Mesenchymal stem cell (in vitro differentiated cells and primary cell): ENCODE data around the gene LINS1.
A peak's percentile ranks its signal among the peaks of the same experiment; 100 is the strongest.

Experiments
- DNase-seq: peaks from one replicate; pipeline ENCODE4 v3.0.0-alpha.2; 2013
- H2AFZ ChIP-seq: one replicate; pipeline ENCODE4 v1.6.1; 2013; ENCODE audit warnings: low read depth, mild to moderate bottlenecking, control low read depth, inconsistent platforms, low read length, moderate library complexity
- H2AK5ac ChIP-seq: 2 replicates; pipeline ENCODE4 v1.6.1; 2013; ENCODE audit warnings: low read length, moderate library complexity, mild to moderate bottlenecking, inconsistent platforms; ENCODE audit not compliant: severe bottlenecking
- H2BK120ac ChIP-seq: one replicate; pipeline ENCODE4 v1.6.1; 2013; ENCODE audit warnings: low read depth, mild to moderate bottlenecking, inconsistent platforms, low read length, moderate library complexity
- H2BK12ac ChIP-seq, 2 experiments: one replicate each; pipeline ENCODE4 v1.6.1; 2013; ENCODE audit warnings: inconsistent platforms in 2 of 2, low read length in 2 of 2, mild to moderate bottlenecking in 2 of 2, moderate library complexity in 2 of 2, control low read depth in 1 of 2
- H2BK15ac ChIP-seq: one replicate; pipeline ENCODE4 v1.6.1; 2013; ENCODE audit warnings: mild to moderate bottlenecking, low read depth, inconsistent platforms; ENCODE audit not compliant: poor library complexity, severe bottlenecking
- H2BK5ac ChIP-seq: 2 replicates; pipeline ENCODE4 v1.6.1; 2013; ENCODE audit warnings: low read depth, mild to moderate bottlenecking, low read length, control low read depth, inconsistent platforms; ENCODE audit not compliant: poor library complexity, severe bottlenecking
- H3K14ac ChIP-seq, 2 experiments: one replicate each; pipeline ENCODE4 v1.6.1; 2013; ENCODE audit warnings: inconsistent platforms in 2 of 2, low read length in 2 of 2, control low read depth in 1 of 2, mild to moderate bottlenecking in 1 of 2, moderate library complexity in 1 of 2
- H3K18ac ChIP-seq, 2 experiments: one replicate each; pipeline ENCODE4 v1.6.1; 2013; ENCODE audit warnings: inconsistent platforms in 2 of 2, low read length in 2 of 2, control low read depth in 1 of 2, low read depth in 1 of 2, mild to moderate bottlenecking in 1 of 2
- H3K23ac ChIP-seq, 2 experiments: one replicate each; pipeline ENCODE4 v1.6.1; 2013; ENCODE audit warnings: inconsistent platforms in 2 of 2, low read length in 2 of 2, mild to moderate bottlenecking in 2 of 2, moderate library complexity in 2 of 2, control low read depth in 1 of 2
- H3K27ac ChIP-seq: 2 replicates; pipeline ENCODE4 v1.5.1; 2013; ENCODE audit warnings: mild to moderate bottlenecking, moderate library complexity, low read length, control low read depth, inconsistent platforms; ENCODE audit not compliant: poor library complexity, severe bottlenecking
- H3K27me3 ChIP-seq, 2 experiments: 2 replicates each; pipeline versions ENCODE4 v1.6.1 to v1.7.0; 2013; ENCODE audit warnings: low read length in 2 of 2, mild to moderate bottlenecking in 2 of 2, moderate library complexity in 2 of 2, control low read depth in 1 of 2, inconsistent platforms in 1 of 2; ENCODE audit not compliant: control insufficient read depth in 1 of 2, insufficient read depth in 1 of 2
- H3K36me3 ChIP-seq, 2 experiments: 2 replicates each; pipeline versions ENCODE4 v1.6.1 to v1.7.0; 2013; ENCODE audit warnings: low read length in 2 of 2, control low read depth in 1 of 2, inconsistent platforms in 1 of 2, low read depth in 1 of 2, mild to moderate bottlenecking in 1 of 2; ENCODE audit not compliant: insufficient read depth in 2 of 2, control insufficient read depth in 1 of 2
- H3K4ac ChIP-seq, 2 experiments: one replicate each; pipeline ENCODE4 v1.6.1; 2013; ENCODE audit warnings: inconsistent platforms in 2 of 2, low read length in 2 of 2, mild to moderate bottlenecking in 2 of 2, moderate library complexity in 2 of 2, control low read depth in 1 of 2, low read depth in 1 of 2
- H3K4me1 ChIP-seq: 2 replicates; pipeline ENCODE4 v1.6.1; 2013; ENCODE audit warnings: low read depth, low read length, control low read depth; ENCODE audit not compliant: control insufficient read depth, insufficient read depth
- H3K4me2 ChIP-seq: 2 replicates; pipeline ENCODE4 v1.6.1; 2013; ENCODE audit warnings: low read length, mild to moderate bottlenecking, inconsistent platforms; ENCODE audit not compliant: poor library complexity, severe bottlenecking
- H3K4me3 ChIP-seq, 2 experiments: 2 replicates each; pipeline versions ENCODE4 v1.5.1 to v1.7.0; 2013; ENCODE audit warnings: low read length in 2 of 2, mild to moderate bottlenecking in 2 of 2, control low read depth in 1 of 2, low read depth in 1 of 2; ENCODE audit not compliant: insufficient read depth in 1 of 2
- H3K79me1 ChIP-seq: replicated peaks from 2 replicates; pipeline ENCODE4 v1.6.1; 2013; ENCODE audit warnings: mild to moderate bottlenecking, control low read depth, low read length, inconsistent platforms; ENCODE audit not compliant: poor library complexity, severe bottlenecking
- H3K9ac ChIP-seq: 2 replicates; pipeline ENCODE4 v1.7.0; 2013; ENCODE audit warnings: mild to moderate bottlenecking, low read length, moderate library complexity
- H3K9me3 ChIP-seq: 2 replicates; pipeline ENCODE4 v1.7.0; 2013; ENCODE audit warnings: mild to moderate bottlenecking, low read length; ENCODE audit not compliant: control insufficient read depth
- H4K8ac ChIP-seq: one replicate; pipeline ENCODE4 v1.6.1; 2013; ENCODE audit warnings: inconsistent platforms, mild to moderate bottlenecking, low read length, moderate library complexity
- H4K91ac ChIP-seq: one replicate; pipeline ENCODE4 v1.6.1; 2013; ENCODE audit warnings: mild to moderate bottlenecking, low read length, inconsistent platforms
- WGBS: methylation state at CpG from one replicate; pipeline ENCODE4 v1.1.7; 2013; ENCODE audit warnings: mixed read lengths; 5-methylcytosine and 5-hydroxymethylcytosine counted together

The LINS1 gene

GRCh38 chr15:100638177-100638730 lies 36.3 kb upstream of the LINS1 start:
- H3K18ac ChIP-seq, result no peak overlapping the region
- H2BK15ac ChIP-seq, result no peak overlapping the region
- H3K23ac ChIP-seq, result no peak overlapping the region
- 88% methylated on average over 11 of the region's 11 CpGs for WGBS
- H3K4me3 ChIP-seq, result no peak overlapping the region
- no peak overlapping the region for H3K9ac ChIP-seq
- no peak overlapping the region for H3K27ac ChIP-seq
- H3K9me3 ChIP-seq, result no peaks in the 10 kb centered on the region
- H3K27me3 ChIP-seq, result no peaks in the 10 kb centered on the region
- no peak overlapping the region for H2BK12ac ChIP-seq
- no peak for DNase-seq
- H3K14ac ChIP-seq, result no peak overlapping the region
- no peak overlapping the region for H3K4me2 ChIP-seq
- peaks cover 4% of the 10 kb centered on the region for H3K4me1 ChIP-seq
- no peak overlapping the region for H3K4ac ChIP-seq
- H3K79me1 ChIP-seq, result peaks cover 33% of the 10 kb centered on the region
- H2AFZ ChIP-seq, result no peak overlapping the region
- no peak overlapping the region for H4K91ac ChIP-seq
- H3K36me3 ChIP-seq, result peaks cover 0 to 6% of the 10 kb centered on the region in 2 experiments
- H2BK5ac ChIP-seq, result no peak overlapping the region
- no peak overlapping the region for H2BK120ac ChIP-seq
- H2AK5ac ChIP-seq, result no peak overlapping the region
- no peak overlapping the region for H4K8ac ChIP-seq

- Histone ChIP-seq H3K4me3 (no peak overlapping the region), H3K4ac (no peak overlapping the region), H3K18ac (no peak overlapping the region), H3K36me3 (peaks cover 11 to 28% of the 10 kb centered on the region in 2 experiments), H2AFZ (no peak overlapping the region), H3K79me1 (peaks cover 39% of the 10 kb centered on the region), H3K9me3 (no peaks in the 10 kb centered on the region), H3K23ac (no peak overlapping the region), H4K91ac (no peak overlapping the region), H2BK12ac (no peak overlapping the region), H2BK15ac (no peak overlapping the region), H4K8ac (no peak overlapping the region), H2BK120ac (no peak overlapping the region), H3K4me1 (peaks cover 6% of the 10 kb centered on the region), H3K4me2 (no peak overlapping the region), H2AK5ac (no peak overlapping the region), H2BK5ac (no peak overlapping the region), H3K9ac (no peak overlapping the region), H3K27ac (no peak overlapping the region), H3K14ac (no peak overlapping the region), H3K27me3 (no peaks in the 10 kb centered on the region)
- 61% methylated on average over 11 of the region's 11 CpGs for WGBS
- DNase-seq, result no peak
These were observed 33.6 kb upstream of the LINS1 start for GRCh38 chr15:100635406-100636071.

GRCh38 chr15:100633763-100634075 lies 31.7 kb upstream of the LINS1 start:
- Histone ChIP-seq H2BK5ac (no peak overlapping the region), H2AFZ (no peak overlapping the region), H3K18ac (no peak overlapping the region), H4K91ac (no peak overlapping the region), H3K4me3 (no peak overlapping the region), H4K8ac (no peak overlapping the region), H3K23ac (no peak overlapping the region), H3K27me3 (no peaks in the 10 kb centered on the region), H3K27ac (no peak overlapping the region), H3K4ac (no peak overlapping the region), H3K4me1 (peaks cover 6% of the 10 kb centered on the region), H3K14ac (no peak overlapping the region), H3K9ac (no peak overlapping the region), H3K4me2 (no peak overlapping the region), H2BK15ac (no peak overlapping the region), H3K36me3 (peaks cover 16 to 39% of the 10 kb centered on the region in 2 experiments), H2BK12ac (no peak overlapping the region), H3K79me1 (peaks cover 47% of the 10 kb centered on the region), H3K9me3 (no peaks in the 10 kb centered on the region), H2BK120ac (no peak overlapping the region), H2AK5ac (no peak overlapping the region)
- no CpG with 5 or more reads among the region's 1 CpG for WGBS
- DNase-seq, result no peak

- H4K8ac ChIP-seq, result no peak overlapping the region
These were observed 29.8 kb upstream of the LINS1 start for GRCh38 chr15:100631831-100632230.

More at GRCh38 chr15:100631831-100632230, 29.8 kb upstream of the LINS1 start:
- Histone ChIP-seq H2BK15ac (no peak overlapping the region), H2BK12ac (peak overlapping the region in 1 of 2 experiments; percentile 50), H3K23ac (peak overlapping the region in 1 of 2 experiments; percentile 70), H2BK5ac (no peak overlapping the region), H3K14ac (no peak overlapping the region), H2AK5ac (no peak overlapping the region), H3K9me3 (no peaks in the 10 kb centered on the region), H3K36me3 (peaks cover 16 to 39% of the 10 kb centered on the region in 2 experiments), H2AFZ (no peak overlapping the region), H3K27ac (no peak overlapping the region), H3K9ac (no peak overlapping the region), H4K91ac (no peak overlapping the region), H3K4me2 (no peak overlapping the region), H3K18ac (no peak overlapping the region), H3K27me3 (no peaks in the 10 kb centered on the region), H2BK120ac (no peak overlapping the region), H3K79me1 (peaks cover 46% of the 10 kb centered on the region), H3K4ac (no peak overlapping the region), H3K4me1 (peaks cover 6% of the 10 kb centered on the region), H3K4me3 (no peak overlapping the region)
- no peak for DNase-seq
- WGBS, result 90% methylated on average over 10 of the region's 10 CpGs
